GM06990 (cell line): ENCODE data around the gene AK4.

Experiments used
- DNase-seq: peaks from one replicate; pipeline ENCODE4 v3.0.0-alpha.2; 2011; ENCODE audit not compliant: insufficient read length; ENCODE audit errors: extremely low read depth
- H3K27me3 ChIP-seq: replicated peaks from 2 replicates; pipeline ENCODE4 v1.6.0; 2011; ENCODE audit warnings: low read length; ENCODE audit not compliant: control insufficient read depth, insufficient read depth
- H3K36me3 ChIP-seq: 2 replicates; pipeline ENCODE4 v1.5.1; 2011; ENCODE audit warnings: low read length; ENCODE audit not compliant: control insufficient read depth, insufficient read depth
- H3K4me3 ChIP-seq: replicated peaks from 2 replicates; pipeline ENCODE4 v1.5.1; 2011; ENCODE audit warnings: low read depth, mild to moderate bottlenecking, control low read depth, low read length
- CTCF ChIP-seq: IDR thresholded peaks from 2 replicates; pipeline ENCODE4 v1.5.1; 2011; ENCODE audit warnings: low read length, control low read depth, mild to moderate bottlenecking, inconsistent platforms; ENCODE audit not compliant: insufficient read depth, poor library complexity, severe bottlenecking

AK4 gene

GRCh38 chr1:65209005-65209885 is 61.2 kb downstream of the AK4 start:
- TF ChIP-seq CTCF = peak; percentile 58
- no peaks in the 10 kb centered on the region for H3K27me3 ChIP-seq
- no peak overlapping the region for H3K4me3 ChIP-seq
- H3K36me3 ChIP-seq = no peaks in the 10 kb centered on the region
- DNase-seq = no peak

- no peaks in the 10 kb centered on the region for H3K36me3 ChIP-seq
- TF ChIP-seq CTCF = no peak
- no peaks in the 10 kb centered on the region for H3K27me3 ChIP-seq
- H3K4me3 ChIP-seq = no peak overlapping the region
- no peak for DNase-seq
These were observed 62.3 kb downstream of the AK4 start for GRCh38 chr1:65210325-65210724.

GRCh38 chr1:65211331-65211730 is 63.3 kb downstream of the AK4 start:
- no peak for TF ChIP-seq CTCF
- no peaks in the 10 kb centered on the region for H3K36me3 ChIP-seq
- H3K27me3 ChIP-seq = no peaks in the 10 kb centered on the region
- no peak overlapping the region for H3K4me3 ChIP-seq
- DNase-seq = no peak

- no peaks in the 10 kb centered on the region for H3K36me3 ChIP-seq
- TF ChIP-seq CTCF = no peak
- DNase-seq = no peak
These were observed 65.4 kb downstream of the AK4 start for GRCh38 chr1:65213271-65214023.

GRCh38 chr1:65214340-65215027 is 66.5 kb downstream of the AK4 start:
- DNase-seq = no peak
- no peak for TF ChIP-seq CTCF
- Histone ChIP-seq H3K36me3 (no peaks in the 10 kb centered on the region), H3K4me3 (no peak overlapping the region), H3K27me3 (no peaks in the 10 kb centered on the region)

More at GRCh38 chr1:65213271-65214023, 65.4 kb downstream of the AK4 start:
- Histone ChIP-seq H3K27me3 (no peaks in the 10 kb centered on the region), H3K4me3 (no peak overlapping the region)
